Measurements from ENCODE around the gene MYH16.

Gene MYH16

DNA sequence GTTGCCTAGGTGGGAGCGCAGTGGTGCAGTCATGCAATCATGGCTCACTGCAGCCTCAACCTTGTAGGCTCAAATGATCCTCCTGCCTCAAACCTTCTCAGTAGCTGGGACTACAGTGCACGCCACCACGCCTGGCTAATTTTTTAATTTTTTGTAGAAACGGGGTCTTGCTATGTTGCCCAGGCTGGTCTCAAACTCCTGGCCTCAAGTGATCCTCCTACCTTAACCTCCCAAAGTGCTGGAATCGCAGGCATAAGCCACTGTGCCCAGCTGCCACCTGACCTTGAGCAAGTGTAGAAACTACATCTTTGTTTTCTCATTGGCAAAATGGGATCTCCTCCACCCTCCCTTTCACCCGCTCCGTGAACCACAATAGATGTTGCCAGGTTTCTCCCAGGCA lies 15.0 kb upstream of the MYH16 start:
- H3K4me3 ChIP-seq (ENCODE audit: low read depth, low read length) = no peak overlapping the region
- TF ChIP-seq, protein P1, sequence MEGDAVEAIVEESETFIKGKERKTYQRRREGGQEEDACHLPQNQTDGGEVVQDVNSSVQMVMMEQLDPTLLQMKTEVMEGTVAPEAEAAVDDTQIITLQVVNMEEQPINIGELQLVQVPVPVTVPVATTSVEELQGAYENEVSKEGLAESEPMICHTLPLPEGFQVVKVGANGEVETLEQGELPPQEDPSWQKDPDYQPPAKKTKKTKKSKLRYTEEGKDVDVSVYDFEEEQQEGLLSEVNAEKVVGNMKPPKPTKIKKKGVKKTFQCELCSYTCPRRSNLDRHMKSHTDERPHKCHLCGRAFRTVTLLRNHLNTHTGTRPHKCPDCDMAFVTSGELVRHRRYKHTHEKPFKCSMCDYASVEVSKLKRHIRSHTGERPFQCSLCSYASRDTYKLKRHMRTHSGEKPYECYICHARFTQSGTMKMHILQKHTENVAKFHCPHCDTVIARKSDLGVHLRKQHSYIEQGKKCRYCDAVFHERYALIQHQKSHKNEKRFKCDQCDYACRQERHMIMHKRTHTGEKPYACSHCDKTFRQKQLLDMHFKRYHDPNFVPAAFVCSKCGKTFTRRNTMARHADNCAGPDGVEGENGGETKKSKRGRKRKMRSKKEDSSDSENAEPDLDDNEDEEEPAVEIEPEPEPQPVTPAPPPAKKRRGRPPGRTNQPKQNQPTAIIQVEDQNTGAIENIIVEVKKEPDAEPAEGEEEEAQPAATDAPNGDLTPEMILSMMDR (IDR thresholded peaks at IDR 0.05; ENCODE audit: low read depth, low read length) = no peak
- in situ Hi-C loops (cut with HindIII; ENCODE audit: low sequenced_read_pairs) = no loop called here
- DNase-seq (ENCODE audit: low read depth, low spot score) = no peak

DNA sequence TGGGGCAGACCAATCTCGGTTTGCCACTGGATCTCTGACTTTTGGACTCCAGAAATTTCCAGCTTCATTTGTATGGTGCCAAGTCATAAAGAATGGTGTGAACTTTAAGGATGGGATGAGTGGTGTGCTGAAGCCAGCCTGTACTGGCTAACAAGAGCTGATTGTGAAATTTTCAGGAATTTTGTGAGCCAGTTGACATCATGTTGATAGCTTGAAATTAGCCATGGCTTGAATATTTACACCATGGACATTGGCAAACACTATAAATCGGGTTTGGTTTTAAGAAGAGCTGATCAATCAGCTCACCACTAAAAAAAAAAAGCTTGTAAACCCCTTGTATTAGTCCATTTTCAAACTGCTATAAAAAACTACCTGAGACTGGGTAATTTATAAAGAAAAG lies 14.1 kb upstream of the MYH16 start:
- no peak overlapping the region for H3K4me3 ChIP-seq (ENCODE audit: low read depth, low read length)
- DNase-seq (ENCODE audit: low read depth, low spot score) = no peak
- in situ Hi-C loops (cut with HindIII; ENCODE audit: low sequenced_read_pairs) = no loop called here
- TF ChIP-seq, protein P1 (IDR thresholded peaks at IDR 0.05; ENCODE audit: low read depth, low read length) = no peak

DNA sequence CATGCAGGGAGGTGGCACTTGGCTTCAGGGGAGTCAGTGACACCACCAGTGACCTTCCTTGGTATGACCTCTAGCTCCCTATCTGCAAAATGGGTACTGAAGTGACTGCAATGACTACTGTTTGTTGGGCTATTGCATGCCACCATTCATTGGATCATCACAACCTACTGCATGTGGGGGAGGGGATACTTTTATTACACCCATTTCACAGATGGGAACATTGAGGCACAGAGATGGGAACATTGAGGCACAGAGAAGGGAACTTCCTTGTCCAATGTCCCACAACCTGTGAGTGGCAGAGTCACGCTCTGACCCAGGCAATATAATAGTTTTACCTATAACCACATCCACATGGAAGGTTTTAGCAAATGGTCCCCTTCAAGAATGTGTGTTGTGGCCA lies 12.2 kb upstream of the MYH16 start:
- no peak overlapping the region for H3K4me3 ChIP-seq (ENCODE audit: low read depth, low read length)
- TF ChIP-seq, protein P1 (IDR thresholded peaks at IDR 0.05; ENCODE audit: low read depth, low read length) = no peak
- no peak for DNase-seq (ENCODE audit: low read depth, low spot score)
- in situ Hi-C loops (cut with HindIII; ENCODE audit: low sequenced_read_pairs) = no loop called here

DNA sequence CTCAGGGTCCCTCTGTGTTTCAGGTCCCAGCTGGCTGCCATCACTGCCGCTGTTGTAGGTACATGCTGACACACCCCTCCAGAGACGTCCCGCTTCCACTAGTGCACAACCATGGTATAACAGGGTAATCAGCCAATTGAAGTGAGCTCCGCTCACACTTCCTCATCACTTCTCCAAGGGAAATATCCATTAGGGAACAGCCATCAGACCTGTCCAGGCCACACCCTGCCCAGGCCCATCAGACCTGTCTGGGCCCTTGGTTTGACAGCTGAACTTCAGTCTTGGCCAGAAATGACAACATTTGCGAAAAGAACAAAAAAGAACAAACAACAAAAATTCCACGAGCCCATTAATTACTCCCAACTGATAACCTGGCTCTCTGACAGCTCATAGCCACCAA lies 11.0 kb upstream of the MYH16 start:
- DNase-seq (ENCODE audit: low read depth, low spot score) = no peak
- in situ Hi-C loops (cut with HindIII; ENCODE audit: low sequenced_read_pairs) = no loop called here
- no peak overlapping the region for H3K4me3 ChIP-seq (ENCODE audit: low read depth, low read length)
- TF ChIP-seq, protein P1 (IDR thresholded peaks at IDR 0.05; ENCODE audit: low read depth, low read length) = no peak

DNA sequence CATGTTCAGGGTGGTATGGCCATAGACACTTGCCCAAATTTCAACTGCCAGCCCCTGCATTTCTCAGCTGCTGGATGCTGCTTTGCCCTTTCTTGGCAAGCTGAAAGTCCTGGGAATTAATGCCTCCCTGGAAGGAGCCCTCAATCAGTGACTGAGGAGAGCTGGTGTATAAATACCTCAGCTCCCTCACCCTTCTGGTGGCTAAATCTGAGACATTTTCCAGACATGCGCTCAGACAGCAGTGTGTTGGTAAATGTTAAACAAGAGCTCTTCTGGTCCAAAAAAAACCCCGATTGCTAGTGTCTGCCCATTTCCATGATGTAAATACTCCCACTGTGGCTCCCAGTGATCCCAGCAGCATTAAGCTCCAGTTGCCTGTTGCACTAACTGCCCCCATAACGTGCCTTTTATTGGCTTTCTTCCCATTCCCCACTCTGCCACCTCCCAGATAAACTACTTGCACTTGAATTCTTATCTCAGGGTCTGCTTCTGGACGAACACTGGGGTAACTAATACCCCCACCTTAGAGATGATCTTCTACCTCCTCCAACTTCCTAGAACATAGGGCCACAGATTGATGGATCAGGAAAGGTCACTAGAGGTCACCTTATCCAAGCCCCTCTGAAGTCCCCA lies 6.7 kb upstream of the MYH16 start:
- no peak for DNase-seq (ENCODE audit: low read depth, low spot score)
- H3K4me3 ChIP-seq (ENCODE audit: low read depth, low read length) = no peak overlapping the region
- TF ChIP-seq, protein P1 (IDR thresholded peaks at IDR 0.05; ENCODE audit: low read depth, low read length) = no peak
- in situ Hi-C loops (cut with HindIII; ENCODE audit: low sequenced_read_pairs) = no loop called here

DNA sequence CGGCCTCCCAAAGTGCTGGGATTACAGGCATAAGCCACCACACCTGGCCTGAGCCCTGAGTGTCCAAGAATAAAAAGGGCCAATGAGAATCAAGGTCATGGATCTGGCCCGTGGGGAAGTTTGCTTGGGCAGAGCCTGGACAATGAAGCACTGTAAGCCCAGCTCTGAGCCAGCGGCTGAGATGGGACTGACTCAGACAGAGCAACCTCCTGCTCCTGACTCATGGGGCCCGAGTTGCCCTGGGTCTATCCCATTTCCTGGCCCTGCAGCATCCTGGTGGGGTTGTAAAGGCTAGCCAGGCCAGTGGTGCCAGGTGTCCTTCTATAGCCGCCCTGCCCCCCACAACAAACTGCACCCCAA lies 5.2 kb upstream of the MYH16 start:
- DNase-seq (ENCODE audit: low read depth, low spot score) = peak; percentile 86
- in situ Hi-C loops (cut with HindIII; ENCODE audit: low sequenced_read_pairs) = no loop called here
- no peak overlapping the region for H3K4me3 ChIP-seq (ENCODE audit: low read depth, low read length)
- TF ChIP-seq, protein P1 (IDR thresholded peaks at IDR 0.05; ENCODE audit: low read depth, low read length) = no peak

All from astrocyte of the spinal cord (primary cell).